ENCODE data around the gene THBS1.

DNA sequence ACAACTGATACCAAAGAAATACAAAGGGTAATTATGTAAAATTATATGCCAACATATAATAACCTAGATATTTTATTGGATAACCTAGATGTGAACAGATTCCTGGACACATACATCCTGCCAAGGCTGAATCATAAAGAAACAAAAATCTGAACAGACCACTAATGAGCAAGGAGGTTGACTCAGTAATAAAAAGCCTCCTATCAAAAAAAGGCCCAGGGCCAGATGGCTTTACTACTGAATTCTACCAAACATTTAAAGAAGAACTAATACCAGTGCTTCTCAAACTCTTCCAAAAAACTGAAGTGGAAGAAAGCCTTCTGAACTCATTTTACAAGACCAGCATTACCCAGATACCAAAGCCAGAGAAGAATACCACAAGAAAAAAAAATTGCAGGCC, 32.4 kb downstream of the THBS1 start:
- TF ChIP-seq, protein P1, sequence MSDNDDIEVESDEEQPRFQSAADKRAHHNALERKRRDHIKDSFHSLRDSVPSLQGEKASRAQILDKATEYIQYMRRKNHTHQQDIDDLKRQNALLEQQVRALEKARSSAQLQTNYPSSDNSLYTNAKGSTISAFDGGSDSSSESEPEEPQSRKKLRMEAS (IDR thresholded peaks at IDR 0.05) = no peak
- TF ChIP-seq CEBPB (IDR thresholded peaks at IDR 0.05) (no peak), NFIC (IDR thresholded peaks at IDR 0.05) (no peak), CREB1 (IDR thresholded peaks at IDR 0.05; ENCODE audit: low read depth) (no peak), EP300 (IDR thresholded peaks at IDR 0.05; ENCODE audit: borderline replicate concordance) (no peak), TAF1 (IDR thresholded peaks at IDR 0.05; ENCODE audit: low read depth) (no peak), TEAD4 (IDR thresholded peaks at IDR 0.05) (no peak), TCF12 (IDR thresholded peaks at IDR 0.05; ENCODE audit: low read depth) (no peak), EGR1 (IDR thresholded peaks at IDR 0.05) (no peak), REST (IDR thresholded peaks at IDR 0.05; ENCODE audit: low read depth) (no peak), FOXM1 (IDR thresholded peaks at IDR 0.05; ENCODE audit: borderline replicate concordance, low read depth) (no peak), RAD21 (IDR thresholded peaks at IDR 0.05; ENCODE audit: low read depth) (no peak)
- TF ChIP-seq, protein P2, sequence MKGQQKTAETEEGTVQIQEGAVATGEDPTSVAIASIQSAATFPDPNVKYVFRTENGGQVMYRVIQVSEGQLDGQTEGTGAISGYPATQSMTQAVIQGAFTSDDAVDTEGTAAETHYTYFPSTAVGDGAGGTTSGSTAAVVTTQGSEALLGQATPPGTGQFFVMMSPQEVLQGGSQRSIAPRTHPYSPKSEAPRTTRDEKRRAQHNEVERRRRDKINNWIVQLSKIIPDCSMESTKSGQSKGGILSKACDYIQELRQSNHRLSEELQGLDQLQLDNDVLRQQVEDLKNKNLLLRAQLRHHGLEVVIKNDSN (IDR thresholded peaks at IDR 0.05) = no peak

Measured in Ishikawa (cell line).